WTC11 (cell line): ENCODE measurements around the gene SLC30A3. TPM values are rescaled to one million over a fixed set of nuclear protein-coding genes. Genes with fewer than 3 reads are reported as not detected.

ENCODE experiments used
- ATAC-seq: fragments of 200-7000 bp; cut with Tn5 transposase; 2 replicates; pipeline ENCODE4 v1.10.0; 2021; ENCODE audit warnings: mild to moderate bottlenecking, moderate library complexity
- CTCF ChIA-PET: fragments of 300-600 bp; sonication (Branson Sonifier 250); formaldehyde crosslinking; loops from one replicate; lab custom pipeline; 2021; ENCODE audit warnings: antibody characterized with exemption; lab: Charles Lee
- POLR2A ChIA-PET: fragments of 350-600 bp; sonication (Branson Sonifier 250); formaldehyde crosslinking; loops from one replicate; lab custom pipeline; 2021; ENCODE audit warnings: antibody characterized with exemption; lab: Charles Lee
- DNase-seq: peaks from one replicate; pipeline ENCODE4 v3.0.0; 2021; ENCODE audit warnings: low spot score
- H3K27ac Mint-ChIP-seq: 2 replicates; pipeline ENCODE4 v1.8.0; 2021; ENCODE audit warnings: mixed read lengths
- H3K27me3 Mint-ChIP-seq: 2 replicates; pipeline ENCODE4 v1.8.0; 2021; ENCODE audit warnings: low read depth, mild to moderate bottlenecking, moderate library complexity, mixed read lengths
- H3K36me3 Mint-ChIP-seq: 2 replicates; pipeline ENCODE4 v1.8.0; 2021; ENCODE audit warnings: mixed read lengths
- H3K4me1 Mint-ChIP-seq: 2 replicates; pipeline ENCODE4 v1.8.0; 2022; ENCODE audit warnings: mixed read lengths
- H3K4me3 Mint-ChIP-seq: 2 replicates; pipeline ENCODE4 v1.8.0; 2021; ENCODE audit warnings: mild to moderate bottlenecking, moderate library complexity, mixed read lengths
- H3K9me3 Mint-ChIP-seq: 2 replicates; pipeline ENCODE4 v1.8.0; 2021; ENCODE audit warnings: mixed read lengths
- AFF4 ChIP-seq: sonication (generic); formaldehyde crosslinking; IDR thresholded peaks from 2 replicates; pipeline ENCODE4 v1.8.1; 2023; ENCODE audit warnings: mild to moderate bottlenecking, missing genetic modification reagents, borderline replicate concordance
- CBFB ChIP-seq: sonication (generic); formaldehyde crosslinking; IDR thresholded peaks from 2 replicates; pipeline ENCODE4 v1.8.1; 2022; ENCODE audit warnings: mild to moderate bottlenecking, low read depth, missing genetic modification reagents
- CTCF ChIP-seq: fragments of 200-600 bp; IDR thresholded peaks from 2 replicates; pipeline ENCODE4 v1.8.0; 2022; ENCODE audit warnings: antibody characterized with exemption
- E2F1 ChIP-seq: sonication (generic); formaldehyde crosslinking; IDR thresholded peaks from 2 replicates; pipeline ENCODE4 v1.8.0; 2022; ENCODE audit warnings: mild to moderate bottlenecking, missing genetic modification reagents
- FOXJ3 ChIP-seq: sonication (generic); formaldehyde crosslinking; IDR thresholded peaks from 2 replicates; pipeline ENCODE4 v1.9.0; 2021; ENCODE audit warnings: missing genetic modification reagents, mild to moderate bottlenecking, borderline replicate concordance
- FOXP1 ChIP-seq: sonication (generic); formaldehyde crosslinking; IDR thresholded peaks from 2 replicates; pipeline ENCODE4 v1.8.0; 2022; ENCODE audit warnings: missing genetic modification reagents, mild to moderate bottlenecking, moderate library complexity, borderline replicate concordance
- RORB ChIP-seq: fragments of 250-450 bp; sonication (Bioruptor Pico); IDR thresholded peaks from 2 replicates; pipeline ENCODE4 v1.9.0; 2021; ENCODE audit warnings: mild to moderate bottlenecking
- TP53 ChIP-seq: sonication (generic); formaldehyde crosslinking; IDR thresholded peaks from 2 replicates; pipeline ENCODE4 v1.8.1; 2023; ENCODE audit warnings: mild to moderate bottlenecking, missing genetic modification reagents
- ZNF121 ChIP-seq: sonication (generic); formaldehyde crosslinking; IDR thresholded peaks from 2 replicates; pipeline ENCODE4 v1.8.0; 2023; ENCODE audit warnings: missing genetic modification reagents
- ZNF232 ChIP-seq: sonication (generic); formaldehyde crosslinking; IDR thresholded peaks from 2 replicates; pipeline ENCODE4 v1.8.0; 2022; ENCODE audit warnings: mild to moderate bottlenecking, missing genetic modification reagents
- ZNF317 ChIP-seq: sonication (generic); formaldehyde crosslinking; IDR thresholded peaks from 2 replicates; pipeline ENCODE4 v1.8.1; 2023; ENCODE audit warnings: low read depth, mild to moderate bottlenecking, moderate library complexity, missing genetic modification reagents, borderline replicate concordance
- ZNF671 ChIP-seq: fragments of 250-450 bp; sonication (Bioruptor Pico); IDR thresholded peaks from 2 replicates; pipeline ENCODE4 v1.8.0; 2021; ENCODE audit warnings: mild to moderate bottlenecking
- total RNA-seq: library from RNA; stranded (reverse); gene quantifications from 3 replicates; pipeline ENCODE4 v1.2.3, GENCODE V29; 2021
- TF ChIP-seq, protein P1 (sequence below): sonication (generic); formaldehyde crosslinking; IDR thresholded peaks from 2 replicates; pipeline ENCODE4 v1.8.1; 2023; ENCODE audit warnings: mild to moderate bottlenecking, missing genetic modification reagents, moderate library complexity
- TF ChIP-seq, protein P2 (sequence below): fragments of 250-450 bp; sonication (Bioruptor Pico); IDR thresholded peaks from 2 replicates; pipeline ENCODE4 v1.8.0; 2021; ENCODE audit warnings: mild to moderate bottlenecking

The SLC30A3 gene
- total RNA-seq, 1 experiment from 2014 or later: 8.9 TPM

GRCh38 chr2:27238976-27239375, 23.9 kb downstream of the SLC30A3 start:
- Mint-ChIP-seq H3K4me3 (no peak overlapping the region), H3K36me3 (peaks cover 96% of the 10 kb centered on the region), H3K27ac (no peak overlapping the region), H3K9me3 (no peaks in the 10 kb centered on the region), H3K4me1 (no peaks in the 10 kb centered on the region), H3K27me3 (no peaks in the 10 kb centered on the region)
- POLR2A ChIA-PET: no interaction called here
- CTCF ChIA-PET: no interaction called here
- DNase-seq (no peak), ATAC-seq (no peak)
- TF ChIP-seq ZNF671 (CRISPR knock-in tag): no peak
- TF ChIP-seq CBFB (CRISPR knock-in tag): no peak
- no peak for TF ChIP-seq ZNF121 (CRISPR knock-in tag)
- TF ChIP-seq ZNF317 (CRISPR knock-in tag): no peak
- no peak for TF ChIP-seq CTCF
- no peak for TF ChIP-seq ZNF232 (CRISPR knock-in tag)
- no peak for TF ChIP-seq E2F1 (CRISPR knock-in tag)
- TF ChIP-seq FOXJ3 (CRISPR knock-in tag): no peak
- TF ChIP-seq TP53 (CRISPR knock-in tag): no peak
- TF ChIP-seq, protein P1, sequence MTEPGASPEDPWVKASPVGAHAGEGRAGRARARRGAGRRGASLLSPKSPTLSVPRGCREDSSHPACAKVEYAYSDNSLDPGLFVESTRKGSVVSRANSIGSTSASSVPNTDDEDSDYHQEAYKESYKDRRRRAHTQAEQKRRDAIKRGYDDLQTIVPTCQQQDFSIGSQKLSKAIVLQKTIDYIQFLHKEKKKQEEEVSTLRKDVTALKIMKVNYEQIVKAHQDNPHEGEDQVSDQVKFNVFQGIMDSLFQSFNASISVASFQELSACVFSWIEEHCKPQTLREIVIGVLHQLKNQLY: no peak

GRCh38 chr2:27237341-27237945, 25.4 kb downstream of the SLC30A3 start:
- H3K9me3 Mint-ChIP-seq: no peaks in the 10 kb centered on the region
- peaks cover 96% of the 10 kb centered on the region for H3K36me3 Mint-ChIP-seq
- no peaks in the 10 kb centered on the region for H3K4me1 Mint-ChIP-seq
- no peak overlapping the region for H3K4me3 Mint-ChIP-seq
- no peak for ATAC-seq
- TF ChIP-seq AFF4 (CRISPR knock-in tag) (no peak), ZNF121 (CRISPR knock-in tag) (no peak), FOXP1 (CRISPR knock-in tag) (no peak), FOXJ3 (CRISPR knock-in tag) (no peak), CBFB (CRISPR knock-in tag) (no peak), RORB (CRISPR knock-in tag) (no peak)
- TF ChIP-seq, protein P2, sequence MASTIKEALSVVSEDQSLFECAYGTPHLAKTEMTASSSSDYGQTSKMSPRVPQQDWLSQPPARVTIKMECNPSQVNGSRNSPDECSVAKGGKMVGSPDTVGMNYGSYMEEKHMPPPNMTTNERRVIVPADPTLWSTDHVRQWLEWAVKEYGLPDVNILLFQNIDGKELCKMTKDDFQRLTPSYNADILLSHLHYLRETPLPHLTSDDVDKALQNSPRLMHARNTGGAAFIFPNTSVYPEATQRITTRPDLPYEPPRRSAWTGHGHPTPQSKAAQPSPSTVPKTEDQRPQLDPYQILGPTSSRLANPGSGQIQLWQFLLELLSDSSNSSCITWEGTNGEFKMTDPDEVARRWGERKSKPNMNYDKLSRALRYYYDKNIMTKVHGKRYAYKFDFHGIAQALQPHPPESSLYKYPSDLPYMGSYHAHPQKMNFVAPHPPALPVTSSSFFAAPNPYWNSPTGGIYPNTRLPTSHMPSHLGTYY (CRISPR knock-in tag): no peak
- CTCF ChIA-PET: interaction anchor here (0.7 kb wide), 1 partner anchor 54 kb away, joined by 3 read pairs; no protein-coding TSS in a partner anchor
- POLR2A ChIA-PET: no interaction called here
- no peaks in the 10 kb centered on the region for H3K27me3 Mint-ChIP-seq
- no peak overlapping the region for H3K27ac Mint-ChIP-seq
- no peak for DNase-seq
